ENCODE data around the gene MEGF6.

The MEGF6 gene

GRCh38 chr1:3522564-3523265, 88.6 kb downstream of the MEGF6 start:
- Histone ChIP-seq H3K4me3 (replicated peaks; ENCODE audit: insufficient read depth, low read length) (no peak overlapping the region), H3K27ac (replicated peaks) (no peak overlapping the region), H3K27me3 (ENCODE audit: insufficient read depth, poor library complexity, severe bottlenecking) (no peaks in the 10 kb centered on the region)
- TF ChIP-seq GABPA (IDR thresholded peaks at IDR 0.05; ENCODE audit: low read depth) (no peak), SPI1 (IDR thresholded peaks at IDR 0.05; ENCODE audit: borderline replicate concordance, low read depth) (no peak), REST (IDR thresholded peaks at IDR 0.05; ENCODE audit: insufficient replicate concordance, low read depth) (no peak), POLR2AphosphoS5 (IDR thresholded peaks at IDR 0.05; ENCODE audit: low read depth) (no peak), CTCF (IDR thresholded peaks at IDR 0.05; ENCODE audit: insufficient read depth, low read length) (no peak)
- DNase-seq (ENCODE audit: low read depth in 1 of 2, low spot score in 1 of 2) = no peak

- TF ChIP-seq REST (IDR thresholded peaks at IDR 0.05; ENCODE audit: insufficient replicate concordance, low read depth) (no peak), GABPA (IDR thresholded peaks at IDR 0.05; ENCODE audit: low read depth) (no peak), POLR2AphosphoS5 (IDR thresholded peaks at IDR 0.05; ENCODE audit: low read depth) (no peak), CTCF (IDR thresholded peaks at IDR 0.05; ENCODE audit: insufficient read depth, low read length) (no peak), SPI1 (IDR thresholded peaks at IDR 0.05; ENCODE audit: borderline replicate concordance, low read depth) (no peak)
- no peak for DNase-seq (ENCODE audit: low read depth in 1 of 2, low spot score in 1 of 2)
- H3K27me3 ChIP-seq (ENCODE audit: insufficient read depth, poor library complexity, severe bottlenecking) = no peaks in the 10 kb centered on the region
- H3K4me3 ChIP-seq (replicated peaks; ENCODE audit: insufficient read depth, low read length) = no peak overlapping the region
- no peak overlapping the region for H3K27ac ChIP-seq (replicated peaks)
These were observed 89.2 kb downstream of the MEGF6 start for GRCh38 chr1:3522112-3522511.

GRCh38 chr1:3521426-3521825, 89.9 kb downstream of the MEGF6 start:
- no peak overlapping the region for H3K4me3 ChIP-seq (replicated peaks; ENCODE audit: insufficient read depth, low read length)
- no peak for DNase-seq (ENCODE audit: low read depth in 1 of 2, low spot score in 1 of 2)
- no peak overlapping the region for H3K27ac ChIP-seq (replicated peaks)
- no peaks in the 10 kb centered on the region for H3K27me3 ChIP-seq (ENCODE audit: insufficient read depth, poor library complexity, severe bottlenecking)
- TF ChIP-seq CTCF (IDR thresholded peaks at IDR 0.05; ENCODE audit: insufficient read depth, low read length) (no peak), POLR2AphosphoS5 (IDR thresholded peaks at IDR 0.05; ENCODE audit: low read depth) (no peak), GABPA (IDR thresholded peaks at IDR 0.05; ENCODE audit: low read depth) (no peak), SPI1 (IDR thresholded peaks at IDR 0.05; ENCODE audit: borderline replicate concordance, low read depth) (no peak), REST (IDR thresholded peaks at IDR 0.05; ENCODE audit: insufficient replicate concordance, low read depth) (no peak)
